ENCODE data around the gene ABCC3.

Gene ABCC3

GRCh38 chr17:50608700-50609379 is 25.8 kb upstream of the ABCC3 start:
- peak; percentile 88 for DNase-seq

- peak; percentile 66 for DNase-seq
Measured at GRCh38 chr17:50609380-50610074, 25.2 kb upstream of the ABCC3 start.

- no peak for DNase-seq
Measured at GRCh38 chr17:50611634-50612033, 23.0 kb upstream of the ABCC3 start.

GRCh38 chr17:50612281-50612680 is 22.4 kb upstream of the ABCC3 start:
- no peak for DNase-seq

GRCh38 chr17:50613007-50613992 is 21.4 kb upstream of the ABCC3 start:
- DNase-seq: no peak

- DNase-seq: no peak
Measured at GRCh38 chr17:50614471-50615051, 20.1 kb upstream of the ABCC3 start.

- no peak for DNase-seq
Measured at GRCh38 chr17:50615828-50616227, 18.9 kb upstream of the ABCC3 start.

- DNase-seq: no peak
Measured at GRCh38 chr17:50618300-50618699, 16.4 kb upstream of the ABCC3 start.

GRCh38 chr17:50618941-50619340 is 15.7 kb upstream of the ABCC3 start:
- DNase-seq: no peak

- no peak for DNase-seq
Measured at GRCh38 chr17:50619489-50619888, 15.2 kb upstream of the ABCC3 start.

GRCh38 chr17:50620237-50620636 is 14.4 kb upstream of the ABCC3 start:
- no peak for DNase-seq

GRCh38 chr17:50620858-50621257 is 13.8 kb upstream of the ABCC3 start:
- peak; percentile 55 for DNase-seq

- DNase-seq: no peak
Measured at GRCh38 chr17:50621574-50622031, 13.1 kb upstream of the ABCC3 start.

GRCh38 chr17:50624321-50624934 is 10.3 kb upstream of the ABCC3 start:
- no peak for DNase-seq

- no peak for DNase-seq
Measured at GRCh38 chr17:50625032-50625871, 9.4 kb upstream of the ABCC3 start.

- peak; percentile 61 for DNase-seq
Measured at GRCh38 chr17:50626037-50626574, 8.6 kb upstream of the ABCC3 start.

- DNase-seq: no peak
Measured at GRCh38 chr17:50627036-50627781, 7.5 kb upstream of the ABCC3 start.

GRCh38 chr17:50627782-50628601 is 6.7 kb upstream of the ABCC3 start:
- DNase-seq: peak; percentile 39

GRCh38 chr17:50629902-50630301 is 4.8 kb upstream of the ABCC3 start:
- no peak for DNase-seq

Measured in NCI-H1092 treated with DMSO at 0.1 percent for 48 hours (cell line).